ENCODE data around the gene SEPSECS.

DNA sequence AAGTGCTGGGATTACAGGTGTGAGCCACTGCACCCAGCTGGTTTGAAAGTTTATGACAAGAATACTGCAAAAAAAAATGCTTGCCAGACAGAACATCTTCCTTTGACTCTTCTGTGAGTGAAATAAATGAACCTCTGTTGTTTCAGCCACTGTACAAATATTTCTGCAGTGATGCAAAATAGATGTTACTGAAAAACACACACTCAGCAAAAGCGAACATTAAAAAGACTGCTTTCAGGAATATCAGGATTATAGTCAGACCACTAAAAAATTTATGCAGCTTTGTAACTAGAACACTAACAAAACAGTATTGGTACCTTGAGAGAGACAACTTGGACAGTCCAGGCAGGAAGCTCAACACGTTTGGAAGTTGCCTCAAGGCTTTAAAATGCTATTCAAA is 16.9 kb upstream of the SEPSECS start:
- TF ChIP-seq, protein P1, sequence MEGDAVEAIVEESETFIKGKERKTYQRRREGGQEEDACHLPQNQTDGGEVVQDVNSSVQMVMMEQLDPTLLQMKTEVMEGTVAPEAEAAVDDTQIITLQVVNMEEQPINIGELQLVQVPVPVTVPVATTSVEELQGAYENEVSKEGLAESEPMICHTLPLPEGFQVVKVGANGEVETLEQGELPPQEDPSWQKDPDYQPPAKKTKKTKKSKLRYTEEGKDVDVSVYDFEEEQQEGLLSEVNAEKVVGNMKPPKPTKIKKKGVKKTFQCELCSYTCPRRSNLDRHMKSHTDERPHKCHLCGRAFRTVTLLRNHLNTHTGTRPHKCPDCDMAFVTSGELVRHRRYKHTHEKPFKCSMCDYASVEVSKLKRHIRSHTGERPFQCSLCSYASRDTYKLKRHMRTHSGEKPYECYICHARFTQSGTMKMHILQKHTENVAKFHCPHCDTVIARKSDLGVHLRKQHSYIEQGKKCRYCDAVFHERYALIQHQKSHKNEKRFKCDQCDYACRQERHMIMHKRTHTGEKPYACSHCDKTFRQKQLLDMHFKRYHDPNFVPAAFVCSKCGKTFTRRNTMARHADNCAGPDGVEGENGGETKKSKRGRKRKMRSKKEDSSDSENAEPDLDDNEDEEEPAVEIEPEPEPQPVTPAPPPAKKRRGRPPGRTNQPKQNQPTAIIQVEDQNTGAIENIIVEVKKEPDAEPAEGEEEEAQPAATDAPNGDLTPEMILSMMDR (IDR thresholded peaks at IDR 0.05) = no peak
- TF ChIP-seq POLR2A (IDR thresholded peaks at IDR 0.05) = no peak

All from lower leg skin (tissue), 3 donors.